ENCODE measurements around the gene TMCO4.
A peak's percentile ranks its signal among the peaks of the same experiment; 100 is the strongest.

The TMCO4 gene

GRCh38 chr1:19768353-19769210 lies 31.1 kb downstream of the TMCO4 start:
- H3K9ac ChIP-seq (ENCODE audit: low read length in 5 of 5): no peak overlapping the region
- H3K9me3 ChIP-seq (ENCODE audit: control insufficient read depth in 5 of 5, low read length in 5 of 5): no peaks in the 10 kb centered on the region
- H3K27me3 ChIP-seq (ENCODE audit: control insufficient read depth in 5 of 5, insufficient read depth in 4 of 5, low read length in 5 of 5): no peaks in the 10 kb centered on the region
- no peak overlapping the region for H3K27ac ChIP-seq (ENCODE audit: low read depth, low read length)
- peaks cover 0 to 8% (median 0%) of the 10 kb centered on the region in 5 donors for H3K4me1 ChIP-seq (ENCODE audit: control insufficient read depth in 5 of 5, insufficient read depth in 5 of 5, low read length in 5 of 5)
- peaks cover 6 to 68% (median 51%) of the 10 kb centered on the region in 5 donors for H3K36me3 ChIP-seq (ENCODE audit: control insufficient read depth in 5 of 5, insufficient read depth in 5 of 5, low read length in 5 of 5)
- no peak overlapping the region for H3K4me3 ChIP-seq (ENCODE audit: low read depth in 1 of 5, low read length in 5 of 5)

GRCh38 chr1:19765623-19766022 lies 34.1 kb downstream of the TMCO4 start:
- Histone ChIP-seq H3K4me1 (ENCODE audit: control insufficient read depth in 5 of 5, insufficient read depth in 5 of 5, low read length in 5 of 5) (peaks cover 0 to 8% (median 0%) of the 10 kb centered on the region in 5 donors), H3K36me3 (ENCODE audit: control insufficient read depth in 5 of 5, insufficient read depth in 5 of 5, low read length in 5 of 5) (peaks cover 3 to 42% (median 32%) of the 10 kb centered on the region in 5 donors), H3K9ac (ENCODE audit: low read length in 5 of 5) (no peak overlapping the region), H3K4me3 (ENCODE audit: low read depth in 1 of 5, low read length in 5 of 5) (no peak overlapping the region), H3K27me3 (ENCODE audit: control insufficient read depth in 5 of 5, insufficient read depth in 4 of 5, low read length in 5 of 5) (no peaks in the 10 kb centered on the region), H3K27ac (ENCODE audit: low read depth, low read length) (no peak overlapping the region), H3K9me3 (ENCODE audit: control insufficient read depth in 5 of 5, low read length in 5 of 5) (no peaks in the 10 kb centered on the region)

GRCh38 chr1:19764848-19765247 lies 34.9 kb downstream of the TMCO4 start:
- Histone ChIP-seq H3K36me3 (ENCODE audit: control insufficient read depth in 5 of 5, insufficient read depth in 5 of 5, low read length in 5 of 5) (peaks cover 0 to 34% (median 25%) of the 10 kb centered on the region in 5 donors), H3K27ac (ENCODE audit: low read depth, low read length) (no peak overlapping the region)

GRCh38 chr1:19762175-19762779 lies 37.4 kb downstream of the TMCO4 start:
- Histone ChIP-seq H3K9me3 (ENCODE audit: control insufficient read depth in 5 of 5, low read length in 5 of 5) (peaks cover 0 to 1% (median 0%) of the 10 kb centered on the region in 5 donors), H3K4me3 (ENCODE audit: low read depth in 1 of 5, low read length in 5 of 5) (no peak overlapping the region), H3K9ac (ENCODE audit: low read length in 5 of 5) (no peak overlapping the region), H3K36me3 (ENCODE audit: control insufficient read depth in 5 of 5, insufficient read depth in 5 of 5, low read length in 5 of 5) (peaks cover 0 to 30% (median 17%) of the 10 kb centered on the region in 5 donors), H3K27ac (ENCODE audit: low read depth, low read length) (no peak overlapping the region), H3K4me1 (ENCODE audit: control insufficient read depth in 5 of 5, insufficient read depth in 5 of 5, low read length in 5 of 5) (peaks cover 0 to 8% (median 0%) of the 10 kb centered on the region in 5 donors), H3K27me3 (ENCODE audit: control insufficient read depth in 5 of 5, insufficient read depth in 4 of 5, low read length in 5 of 5) (no peaks in the 10 kb centered on the region)

More at GRCh38 chr1:19764848-19765247, 34.9 kb downstream of the TMCO4 start:
- Histone ChIP-seq H3K9ac (ENCODE audit: low read length in 5 of 5) (no peak overlapping the region), H3K27me3 (ENCODE audit: control insufficient read depth in 5 of 5, insufficient read depth in 4 of 5, low read length in 5 of 5) (no peaks in the 10 kb centered on the region), H3K4me3 (ENCODE audit: low read depth in 1 of 5, low read length in 5 of 5) (no peak overlapping the region), H3K4me1 (ENCODE audit: control insufficient read depth in 5 of 5, insufficient read depth in 5 of 5, low read length in 5 of 5) (peaks cover 0 to 8% (median 0%) of the 10 kb centered on the region in 5 donors), H3K9me3 (ENCODE audit: control insufficient read depth in 5 of 5, low read length in 5 of 5) (no peaks in the 10 kb centered on the region)

GRCh38 chr1:19759740-19760089 lies 40.0 kb downstream of the TMCO4 start:
- peaks cover 0 to 3% (median 0%) of the 10 kb centered on the region in 5 donors for H3K9me3 ChIP-seq (ENCODE audit: control insufficient read depth in 5 of 5, low read length in 5 of 5)

GRCh38 chr1:19758227-19758830 lies 41.4 kb downstream of the TMCO4 start:
- Histone ChIP-seq H3K36me3 (ENCODE audit: control insufficient read depth in 5 of 5, insufficient read depth in 5 of 5, low read length in 5 of 5) (peaks cover 0 to 35% (median 27%) of the 10 kb centered on the region in 5 donors), H3K9me3 (ENCODE audit: control insufficient read depth in 5 of 5, low read length in 5 of 5) (peaks cover 0 to 3% (median 0%) of the 10 kb centered on the region in 5 donors), H3K27ac (ENCODE audit: low read depth, low read length) (no peak overlapping the region), H3K9ac (ENCODE audit: low read length in 5 of 5) (no peak overlapping the region), H3K27me3 (ENCODE audit: control insufficient read depth in 5 of 5, insufficient read depth in 4 of 5, low read length in 5 of 5) (no peaks in the 10 kb centered on the region), H3K4me3 (ENCODE audit: low read depth in 1 of 5, low read length in 5 of 5) (no peak overlapping the region), H3K4me1 (ENCODE audit: control insufficient read depth in 5 of 5, insufficient read depth in 5 of 5, low read length in 5 of 5) (no peaks in the 10 kb centered on the region)

More at GRCh38 chr1:19759740-19760089, 40.0 kb downstream of the TMCO4 start:
- H3K27ac ChIP-seq (ENCODE audit: low read depth, low read length): no peak overlapping the region
- no peaks in the 10 kb centered on the region for H3K4me1 ChIP-seq (ENCODE audit: control insufficient read depth in 5 of 5, insufficient read depth in 5 of 5, low read length in 5 of 5)
- H3K4me3 ChIP-seq (ENCODE audit: low read depth in 1 of 5, low read length in 5 of 5): no peak overlapping the region
- H3K27me3 ChIP-seq (ENCODE audit: control insufficient read depth in 5 of 5, insufficient read depth in 4 of 5, low read length in 5 of 5): no peaks in the 10 kb centered on the region
- H3K9ac ChIP-seq (ENCODE audit: low read length in 5 of 5): no peak overlapping the region
- H3K36me3 ChIP-seq (ENCODE audit: control insufficient read depth in 5 of 5, insufficient read depth in 5 of 5, low read length in 5 of 5): peaks cover 0 to 27% (median 23%) of the 10 kb centered on the region in 5 donors

GRCh38 chr1:19757641-19758040 lies 42.1 kb downstream of the TMCO4 start:
- Histone ChIP-seq H3K9ac (ENCODE audit: low read length in 5 of 5) (no peak overlapping the region), H3K27ac (ENCODE audit: low read depth, low read length) (no peak overlapping the region), H3K9me3 (ENCODE audit: control insufficient read depth in 5 of 5, low read length in 5 of 5) (peaks cover 0 to 3% (median 0%) of the 10 kb centered on the region in 5 donors), H3K4me3 (ENCODE audit: low read depth in 1 of 5, low read length in 5 of 5) (no peak overlapping the region), H3K36me3 (ENCODE audit: control insufficient read depth in 5 of 5, insufficient read depth in 5 of 5, low read length in 5 of 5) (peaks cover 0 to 41% (median 29%) of the 10 kb centered on the region in 5 donors), H3K27me3 (ENCODE audit: control insufficient read depth in 5 of 5, insufficient read depth in 4 of 5, low read length in 5 of 5) (no peaks in the 10 kb centered on the region), H3K4me1 (ENCODE audit: control insufficient read depth in 5 of 5, insufficient read depth in 5 of 5, low read length in 5 of 5) (no peaks in the 10 kb centered on the region)

- H3K36me3 ChIP-seq (ENCODE audit: control insufficient read depth in 5 of 5, insufficient read depth in 5 of 5, low read length in 5 of 5): peaks cover 0 to 49% (median 32%) of the 10 kb centered on the region in 5 donors
- no peaks in the 10 kb centered on the region for H3K27me3 ChIP-seq (ENCODE audit: control insufficient read depth in 5 of 5, insufficient read depth in 4 of 5, low read length in 5 of 5)
- no peak overlapping the region for H3K27ac ChIP-seq (ENCODE audit: low read depth, low read length)
- H3K9ac ChIP-seq (ENCODE audit: low read length in 5 of 5): no peak overlapping the region
- no peaks in the 10 kb centered on the region for H3K4me1 ChIP-seq (ENCODE audit: control insufficient read depth in 5 of 5, insufficient read depth in 5 of 5, low read length in 5 of 5)
- no peak overlapping the region for H3K4me3 ChIP-seq (ENCODE audit: low read depth in 1 of 5, low read length in 5 of 5)
- peaks cover 0 to 3% (median 0%) of the 10 kb centered on the region in 5 donors for H3K9me3 ChIP-seq (ENCODE audit: control insufficient read depth in 5 of 5, low read length in 5 of 5)
Observed at GRCh38 chr1:19756480-19756879, 43.2 kb downstream of the TMCO4 start.

GRCh38 chr1:19754482-19754881 lies 45.2 kb downstream of the TMCO4 start:
- H3K9ac ChIP-seq (ENCODE audit: low read length in 5 of 5): peak overlapping the region in 1 of 5 donors; percentile 11
- H3K27ac ChIP-seq (ENCODE audit: low read depth, low read length): no peak overlapping the region
- peaks cover 0 to 3% (median 0%) of the 10 kb centered on the region in 5 donors for H3K9me3 ChIP-seq (ENCODE audit: control insufficient read depth in 5 of 5, low read length in 5 of 5)
- peaks cover 5 to 68% (median 42%) of the 10 kb centered on the region in 5 donors for H3K36me3 ChIP-seq (ENCODE audit: control insufficient read depth in 5 of 5, insufficient read depth in 5 of 5, low read length in 5 of 5)
- H3K27me3 ChIP-seq (ENCODE audit: control insufficient read depth in 5 of 5, insufficient read depth in 4 of 5, low read length in 5 of 5): no peaks in the 10 kb centered on the region
- H3K4me3 ChIP-seq (ENCODE audit: low read depth in 1 of 5, low read length in 5 of 5): no peak overlapping the region
- H3K4me1 ChIP-seq (ENCODE audit: control insufficient read depth in 5 of 5, insufficient read depth in 5 of 5, low read length in 5 of 5): no peaks in the 10 kb centered on the region
